HT-29 (cell line): Measurements from ENCODE around the gene WDR54. TPM values are rescaled to one million over a fixed set of nuclear protein-coding genes. Genes with fewer than 3 reads are reported as not detected.

ENCODE experiments used
- DNase-seq: peaks from one replicate; pipeline ENCODE4 v3.0.0-alpha.2; 2015; ENCODE audit warnings: low spot score
- total RNA-seq: library from RNA; depleted of rRNA; stranded (reverse); fragments of >200 nt; shearing (Covaris generic); gene quantifications from 2 replicates; pipeline ENCODE4 v1.2.3, GENCODE V29; 2014; rRNA removed

Gene WDR54
- total RNA-seq = 50.8 and 52.3 TPM in 2 replicates

- DNase-seq = peak; percentile 93
These were observed at the start of gene WDR54, which contains the start of gene C2orf81 for GRCh38 chr2:74421221-74421870. TSS of gene WDR54 (plus strand) at chr2:74421730. CDS start at chr2:74422154, 424 bp downstream. TSS of gene C2orf81 (minus strand) at chr2:74421619. CDS start at chr2:74421560, 59 bp downstream.

GRCh38 chr2:74372674-74373073 is 48.9 kb upstream of the WDR54 start:
- DNase-seq = no peak

GRCh38 chr2:74373221-74373676 is 48.3 kb upstream of the WDR54 start:
- DNase-seq = no peak

GRCh38 chr2:74373985-74374384 is 47.5 kb upstream of the WDR54 start:
- DNase-seq = no peak

- peak; percentile 9 for DNase-seq
These were observed 46.9 kb upstream of the WDR54 start for GRCh38 chr2:74374509-74375205.

- DNase-seq = no peak
These were observed 45.7 kb upstream of the WDR54 start for GRCh38 chr2:74375838-74376237.

- DNase-seq = no peak
These were observed 43.5 kb upstream of the WDR54 start for GRCh38 chr2:74378007-74378406.

- peak; percentile 12 for DNase-seq
These were observed 41.4 kb upstream of the WDR54 start, which contains the start of gene DCTN1 for GRCh38 chr2:74379851-74380789. TSS of gene DCTN1 (minus strand) at chr2:74380311. CDS start at chr2:74380037, 274 bp downstream.

GRCh38 chr2:74381751-74382150 is 39.8 kb upstream of the WDR54 start:
- no peak for DNase-seq

GRCh38 chr2:74383254-74383653 is 38.3 kb upstream of the WDR54 start:
- DNase-seq = no peak

- DNase-seq = no peak
These were observed 37.5 kb upstream of the WDR54 start for GRCh38 chr2:74384051-74384450.

GRCh38 chr2:74385396-74385795 is 36.1 kb upstream of the WDR54 start:
- no peak for DNase-seq

- no peak for DNase-seq
These were observed 34.2 kb upstream of the WDR54 start for GRCh38 chr2:74387346-74387745.

- DNase-seq = no peak
These were observed 30.9 kb upstream of the WDR54 start for GRCh38 chr2:74390606-74391005.

GRCh38 chr2:74391209-74391579 is 30.3 kb upstream of the WDR54 start:
- peak; percentile 32 for DNase-seq

- peak; percentile 94 for DNase-seq
These were observed 29.7 kb upstream of the WDR54 start for GRCh38 chr2:74391580-74392448.

GRCh38 chr2:74392449-74392743 is 29.1 kb upstream of the WDR54 start:
- DNase-seq = no peak

- DNase-seq = no peak
These were observed 28.0 kb upstream of the WDR54 start for GRCh38 chr2:74393525-74393924.

- no peak for DNase-seq
These were observed 25.4 kb upstream of the WDR54 start for GRCh38 chr2:74396149-74396548.

- peak; percentile 23 for DNase-seq
These were observed 21.7 kb upstream of the WDR54 start for GRCh38 chr2:74399785-74400184.

- no peak for DNase-seq
These were observed 19.6 kb upstream of the WDR54 start for GRCh38 chr2:74401891-74402290.
